Suprapubic skin (tissue), 4 donors: ENCODE data around the gene IL17RD. TPM values are rescaled to one million over a fixed set of nuclear protein-coding genes. Genes with fewer than 3 reads are reported as not detected.

Experiments
- DNase-seq, 2 donors: peaks; one replicate each; pipeline ENCODE4 v3.0.0-alpha.2; 2019; ENCODE audit warnings: low spot score in 2 of 2
- H3K27ac ChIP-seq: fragments of 200-600 bp; sonication (generic); one replicate; pipeline ENCODE4 v1.5.1; 2019
- H3K27me3 ChIP-seq: fragments of 200-600 bp; sonication (generic); one replicate; pipeline ENCODE4 v1.5.1; 2019
- H3K36me3 ChIP-seq: fragments of 200-600 bp; sonication (generic); one replicate; pipeline ENCODE4 v1.5.1; 2019
- H3K4me1 ChIP-seq: fragments of 200-600 bp; sonication (generic); one replicate; pipeline ENCODE4 v1.5.1; 2019
- H3K4me3 ChIP-seq: fragments of 200-600 bp; sonication (generic); one replicate; pipeline ENCODE4 v1.5.1; 2019; ENCODE audit warnings: mild to moderate bottlenecking
- H3K9me3 ChIP-seq: fragments of 200-600 bp; sonication (generic); one replicate; pipeline ENCODE4 v1.5.1; 2019
- CTCF ChIP-seq, 2 donors: fragments of 200-600 bp in 1 of 2; fragments of 450-650 bp in 1 of 2; sonication (generic) in 1 of 2; IDR thresholded peaks; one replicate each; pipeline ENCODE4 v1.5.1; 2016 to 2019; ENCODE audit warnings: antibody characterized with exemption in 2 of 2, mild to moderate bottlenecking in 1 of 2, moderate library complexity in 1 of 2
- EP300 ChIP-seq: sonication (generic); formaldehyde crosslinking; IDR thresholded peaks from one replicate; pipeline ENCODE4 v1.6.1; 2017; ENCODE audit warnings: antibody characterized with exemption
- POLR2A ChIP-seq, 2 donors: fragments of 450-650 bp; IDR thresholded peaks; one replicate each; pipeline ENCODE4 v1.6.1; 2017; ENCODE audit warnings: antibody characterized with exemption in 2 of 2, mild to moderate bottlenecking in 2 of 2, moderate library complexity in 2 of 2
- POLR2AphosphoS5 ChIP-seq, 3 donors: sonication (generic); formaldehyde crosslinking; IDR thresholded peaks; one replicate each; pipeline ENCODE4 v1.6.1; 2017; ENCODE audit warnings: antibody characterized with exemption in 3 of 3
- WGBS: methylation state at CpG from one replicate; pipeline ENCODE4 v1.1.5; 2018; 5-methylcytosine and 5-hydroxymethylcytosine counted together
- total RNA-seq, 4 donors: library from RNA; depleted of rRNA; stranded (reverse); fragments of >200 nt; gene quantifications; one replicate each; pipeline ENCODE4 v1.1.0, GENCODE V29; 2016

IL17RD gene
- total RNA-seq, 4 donors from 2014 or later = 2.2 to 6.1 (median 3.7) TPM

GRCh38 chr3:57110798-57111197 is 54.4 kb downstream of the IL17RD start:
- DNase-seq = no peak
- H3K27ac ChIP-seq = no peak overlapping the region
- H3K4me1 ChIP-seq = no peaks in the 10 kb centered on the region
- TF ChIP-seq POLR2A (IDR thresholded peaks at IDR 0.05) (no peak), CTCF (IDR thresholded peaks at IDR 0.05) (no peak), EP300 (no peak), POLR2AphosphoS5 (IDR thresholded peaks at IDR 0.05) (no peak)
- H3K4me3 ChIP-seq = no peak overlapping the region
- WGBS = 87% methylated on average over 14 of the region's 14 CpGs
- no peaks in the 10 kb centered on the region for H3K27me3 ChIP-seq
- H3K36me3 ChIP-seq = peaks cover 6% of the 10 kb centered on the region
- no peaks in the 10 kb centered on the region for H3K9me3 ChIP-seq

- Histone ChIP-seq H3K4me1 (no peaks in the 10 kb centered on the region), H3K36me3 (peaks cover 6% of the 10 kb centered on the region), H3K9me3 (no peaks in the 10 kb centered on the region), H3K27ac (no peak overlapping the region), H3K4me3 (no peak overlapping the region), H3K27me3 (no peaks in the 10 kb centered on the region)
- 71% methylated on average over 4 of the region's 4 CpGs for WGBS
- TF ChIP-seq CTCF (IDR thresholded peaks at IDR 0.05) (no peak), POLR2AphosphoS5 (IDR thresholded peaks at IDR 0.05) (no peak), EP300 (no peak), POLR2A (IDR thresholded peaks at IDR 0.05) (no peak)
- no peak for DNase-seq
Measured at GRCh38 chr3:57110214-57110613, 54.9 kb downstream of the IL17RD start.

- DNase-seq = no peak
- Histone ChIP-seq H3K27ac (no peak overlapping the region), H3K4me1 (no peaks in the 10 kb centered on the region), H3K9me3 (no peaks in the 10 kb centered on the region), H3K27me3 (no peaks in the 10 kb centered on the region), H3K36me3 (peaks cover 6% of the 10 kb centered on the region), H3K4me3 (no peak overlapping the region)
- WGBS = 82% methylated on average over 15 of the region's 15 CpGs
- no peak for TF ChIP-seq POLR2AphosphoS5 (IDR thresholded peaks at IDR 0.05)
- no peak for TF ChIP-seq EP300
- TF ChIP-seq POLR2A (IDR thresholded peaks at IDR 0.05) = no peak
- no peak for TF ChIP-seq CTCF (IDR thresholded peaks at IDR 0.05)
Measured at GRCh38 chr3:57109437-57110199, 55.5 kb downstream of the IL17RD start.

GRCh38 chr3:57108684-57109083 is 56.5 kb downstream of the IL17RD start:
- DNase-seq = no peak
- TF ChIP-seq EP300 = no peak
- TF ChIP-seq POLR2A (IDR thresholded peaks at IDR 0.05) = no peak
- no peak for TF ChIP-seq CTCF (IDR thresholded peaks at IDR 0.05)
- no peak for TF ChIP-seq POLR2AphosphoS5 (IDR thresholded peaks at IDR 0.05)
- 90% methylated on average over 8 of the region's 8 CpGs for WGBS
- Histone ChIP-seq H3K9me3 (no peaks in the 10 kb centered on the region), H3K27me3 (no peaks in the 10 kb centered on the region), H3K4me1 (no peaks in the 10 kb centered on the region), H3K4me3 (no peak overlapping the region), H3K27ac (no peak overlapping the region), H3K36me3 (peaks cover 6% of the 10 kb centered on the region)

- no peak overlapping the region for H3K4me3 ChIP-seq
- no peaks in the 10 kb centered on the region for H3K27me3 ChIP-seq
- H3K4me1 ChIP-seq = no peaks in the 10 kb centered on the region
- WGBS = 97% methylated on average over 9 of the region's 9 CpGs
- H3K36me3 ChIP-seq = peaks cover 6% of the 10 kb centered on the region
- DNase-seq = no peak
- TF ChIP-seq POLR2A (IDR thresholded peaks at IDR 0.05) = no peak
- no peak for TF ChIP-seq EP300
- TF ChIP-seq CTCF (IDR thresholded peaks at IDR 0.05) = no peak
- TF ChIP-seq POLR2AphosphoS5 (IDR thresholded peaks at IDR 0.05) = no peak
- no peaks in the 10 kb centered on the region for H3K9me3 ChIP-seq
- H3K27ac ChIP-seq = no peak overlapping the region
Measured at GRCh38 chr3:57105585-57105984, 59.6 kb downstream of the IL17RD start.
